CD4-positive, alpha-beta T cell (primary cell): Measurements from ENCODE around the gene AGPAT3. TPM values are rescaled to one million over a fixed set of nuclear protein-coding genes. Genes with fewer than 3 reads are reported as not detected.

Experiments used
- ATAC-seq: fragments of 200-7000 bp; cut with Tn5 transposase; one replicate; pipeline ENCODE4 v1.10.0; 2022; ENCODE audit warnings: mild to moderate bottlenecking; ENCODE audit not compliant: poor library complexity
- CTCF ChIA-PET: fragments of 350-600 bp; sonication (Branson Sonifier 250); formaldehyde crosslinking; loops from one replicate; lab custom pipeline; 2021; ENCODE audit warnings: antibody characterized with exemption, inconsistent platforms; lab: Charles Lee
- POLR2A ChIA-PET: fragments of 350-600 bp; sonication (Branson Sonifier 250); formaldehyde crosslinking; loops from one replicate; lab custom pipeline; 2021; ENCODE audit warnings: antibody characterized with exemption, inconsistent platforms; lab: Charles Lee
- DNase-seq, 14 experiments: peaks; one replicate each; pipeline ENCODE4 v3.0.0-alpha.2; 2013 to 2020; ENCODE audit warnings: mixed read lengths in 2 of 14
- H3K27ac ChIP-seq, 2 donors: one replicate each; pipeline versions ENCODE4 v1.5.1 to v1.7.0; 2013; ENCODE audit warnings: low read length in 2 of 2, low read depth in 1 of 2, mild to moderate bottlenecking in 1 of 2
- H3K27me3 ChIP-seq, 2 experiments: 1 replicate in 1 of 2; 2 replicates in 1 of 2; pipeline versions ENCODE4 v1.6.1 to v1.7.0; 2013; ENCODE audit warnings: low read length in 2 of 2, control low read depth in 1 of 2, mild to moderate bottlenecking in 1 of 2, moderate library complexity in 1 of 2; ENCODE audit not compliant: insufficient read depth in 2 of 2, control insufficient read depth in 1 of 2
- H3K36me3 ChIP-seq: one replicate; pipeline ENCODE4 v1.6.1; 2013; ENCODE audit warnings: low read length, control low read depth; ENCODE audit not compliant: insufficient read depth
- H3K4me1 ChIP-seq: one replicate; pipeline ENCODE4 v1.6.1; 2013; ENCODE audit warnings: low read length, control low read depth; ENCODE audit not compliant: insufficient read depth
- H3K4me3 ChIP-seq: one replicate; pipeline ENCODE4 v1.5.1; 2013; ENCODE audit warnings: mild to moderate bottlenecking, low read length, moderate library complexity
- H3K9me3 ChIP-seq, 2 experiments: 1 replicate in 1 of 2; 2 replicates in 1 of 2; pipeline versions ENCODE4 v1.6.1 to v1.7.0; 2013; ENCODE audit warnings: low read length in 2 of 2, mild to moderate bottlenecking in 2 of 2, control low read depth in 1 of 2, moderate library complexity in 1 of 2; ENCODE audit not compliant: control insufficient read depth in 1 of 2, insufficient read depth in 1 of 2
- H3K27ac Mint-ChIP-seq: one replicate; pipeline ENCODE4 v1.8.0; 2020; ENCODE audit warnings: mixed read lengths
- H3K27me3 Mint-ChIP-seq: one replicate; pipeline ENCODE4 v1.8.0; 2021; ENCODE audit warnings: mixed read lengths
- H3K36me3 Mint-ChIP-seq: one replicate; pipeline ENCODE4 v1.8.0; 2021; ENCODE audit warnings: low read depth, mixed read lengths
- H3K4me1 Mint-ChIP-seq: one replicate; pipeline ENCODE4 v1.8.0; 2021; ENCODE audit warnings: low read depth, mixed read lengths
- H3K4me3 Mint-ChIP-seq: one replicate; pipeline ENCODE4 v1.8.0; 2020; ENCODE audit warnings: mild to moderate bottlenecking, mixed read lengths
- H3K9me3 Mint-ChIP-seq: one replicate; pipeline ENCODE4 v1.8.0; 2020; ENCODE audit warnings: mixed read lengths
- CTCF ChIP-seq: fragments of 200-600 bp; IDR thresholded peaks from one replicate; pipeline ENCODE4 v1.8.0; 2022; ENCODE audit warnings: antibody characterized with exemption, mild to moderate bottlenecking
- intact Hi-C, 2 experiments: fragments of 100-400 bp; cut with DNase I in 1 of 2; cut with micrococcal nuclease in 1 of 2; formaldehyde crosslinking; loops; one replicate each; pipeline versions ENCODE4 v1.15.1 to v1.9.0; 2023 to 2025; cut with DNase I, micrococcal nuclease
- total RNA-seq, 174 experiments: library from RNA in 2 of 174; stranded (reverse) in 2 of 174; gene quantifications; one replicate each; pipeline ENCODE4 v1.2.3 and lab custom pipeline; 2021 to 2026

AGPAT3 gene
- total RNA-seq, 2 experiments from 2014 or later = 40.8 to 43.4 TPM

GRCh38 chr21:43882952-43883545 lies 18.0 kb downstream of the AGPAT3 start:
- Mint-ChIP-seq H3K27me3 (no peaks in the 10 kb centered on the region), H3K4me1 (peaks cover 67% of the 10 kb centered on the region), H3K36me3 (peaks cover 38% of the 10 kb centered on the region), H3K27ac (no peak overlapping the region), H3K4me3 (no peak overlapping the region), H3K9me3 (no peaks in the 10 kb centered on the region)
- no peak overlapping the region for H3K27ac ChIP-seq
- ATAC-seq (no peak), DNase-seq (no peak)
- H3K9me3 ChIP-seq = no peaks in the 10 kb centered on the region
- no peaks in the 10 kb centered on the region for H3K27me3 ChIP-seq
- intact Hi-C loops = no loop called here
- ChIA-PET POLR2A (no interaction called here), CTCF (no interaction called here)
- TF ChIP-seq CTCF = no peak
- H3K4me3 ChIP-seq = no peak overlapping the region
- peaks cover 29% of the 10 kb centered on the region for H3K36me3 ChIP-seq
- peaks cover 57% of the 10 kb centered on the region for H3K4me1 ChIP-seq

GRCh38 chr21:43884012-43884860 lies 19.2 kb downstream of the AGPAT3 start:
- Histone ChIP-seq H3K4me3 (no peak overlapping the region), H3K4me1 (peaks cover 50% of the 10 kb centered on the region), H3K36me3 (peaks cover 25% of the 10 kb centered on the region), H3K27me3 (no peaks in the 10 kb centered on the region), H3K9me3 (no peaks in the 10 kb centered on the region), H3K27ac (no peak overlapping the region)
- Mint-ChIP-seq H3K27me3 (no peaks in the 10 kb centered on the region), H3K27ac (peak overlapping the region; percentile 53), H3K36me3 (peaks cover 37% of the 10 kb centered on the region), H3K4me1 (peaks cover 68% of the 10 kb centered on the region), H3K9me3 (no peaks in the 10 kb centered on the region), H3K4me3 (no peak overlapping the region)
- POLR2A ChIA-PET = interaction anchor here (1.0 kb wide), 1 partner anchor 17 kb away, joined by 4 read pairs; no protein-coding TSS in a partner anchor
- peak; percentile 66 for ATAC-seq
- TF ChIP-seq CTCF = no peak
- intact Hi-C loops = no loop called here
- DNase-seq = peak in 5 of 14 experiments; percentile 21 to 59 (median 37)
- CTCF ChIA-PET = no interaction called here

GRCh38 chr21:43884861-43885417 lies 19.9 kb downstream of the AGPAT3 start:
- no peak overlapping the region for H3K4me3 ChIP-seq
- no peaks in the 10 kb centered on the region for H3K27me3 ChIP-seq
- ChIA-PET POLR2A (interaction anchor here (0.7 to 1.0 kb wide), 2 partner anchors 18 to 100 kb away, joined by 3 to 4 read pairs; no protein-coding TSS in a partner anchor), CTCF (no interaction called here)
- Mint-ChIP-seq H3K36me3 (peaks cover 32% of the 10 kb centered on the region), H3K9me3 (no peaks in the 10 kb centered on the region), H3K27me3 (no peaks in the 10 kb centered on the region), H3K4me3 (no peak overlapping the region), H3K27ac (peak overlapping the region; percentile 53), H3K4me1 (peaks cover 65% of the 10 kb centered on the region)
- no peak for TF ChIP-seq CTCF
- H3K9me3 ChIP-seq = no peaks in the 10 kb centered on the region
- peaks cover 27% of the 10 kb centered on the region for H3K36me3 ChIP-seq
- DNase-seq (no peak), ATAC-seq (no peak)
- intact Hi-C loops = no loop called here
- H3K27ac ChIP-seq = no peak overlapping the region
- H3K4me1 ChIP-seq = peaks cover 43% of the 10 kb centered on the region
